Measurements from ENCODE around the gene GIMAP4. TPM values are rescaled to one million over a fixed set of nuclear protein-coding genes. Genes with fewer than 3 reads are reported as not detected.
A peak's percentile ranks its signal among the peaks of the same experiment; 100 is the strongest.
"Not testable (repeated sequence)": the region's sequence is repeated elsewhere in the genome, so short reads cannot be mapped to it uniquely, and the experiment has no call there.

Gene GIMAP4
- total RNA-seq, 2 experiments from 2014 or later = 20.7 to 23.6 TPM

- no peak overlapping the region for H3K4me3 ChIP-seq (ENCODE audit: low read length)
- peaks cover 41% of the 10 kb centered on the region for H3K36me3 Mint-ChIP-seq (ENCODE audit: low read depth)
- H3K9me3 Mint-ChIP-seq = peaks cover 6% of the 10 kb centered on the region
- intact Hi-C loops (cut with DNase I, micrococcal nuclease) = no loop called here
- H3K36me3 ChIP-seq (ENCODE audit: insufficient read depth, low read length) = no peaks in the 10 kb centered on the region
- peak overlapping the region; percentile 80 for H3K27ac Mint-ChIP-seq
- H3K27me3 ChIP-seq (ENCODE audit: control insufficient read depth in 1 of 2, insufficient read depth in 2 of 2, low read length in 2 of 2) = no peaks in the 10 kb centered on the region
- H3K27ac ChIP-seq (ENCODE audit: low read depth in 1 of 2, low read length in 2 of 2) = no peak overlapping the region
- H3K4me1 ChIP-seq (ENCODE audit: insufficient read depth, low read length) = peaks cover 26% of the 10 kb centered on the region
- H3K4me3 Mint-ChIP-seq = peak overlapping the region; percentile 4
- peaks cover 64% of the 10 kb centered on the region for H3K4me1 Mint-ChIP-seq (ENCODE audit: low read depth)
- ChIA-PET POLR2A (interaction anchor here (2.0 kb wide), 1 partner anchor 11 kb away, joined by 5 read pairs; no protein-coding TSS in a partner anchor), CTCF (no interaction called here)
- H3K9me3 ChIP-seq (ENCODE audit: control insufficient read depth in 1 of 2, insufficient read depth in 1 of 2, low read length in 2 of 2) = peaks cover 0 to 7% of the 10 kb centered on the region in 2 experiments
- TF ChIP-seq CTCF (IDR thresholded peaks at IDR 0.05) = no peak
- ATAC-seq (ENCODE audit: poor library complexity) (no peak), DNase-seq (no peak)
- no peaks in the 10 kb centered on the region for H3K27me3 Mint-ChIP-seq
Measured at GRCh38 chr7:150613880-150614279, 46.7 kb downstream of the GIMAP4 start.

GRCh38 chr7:150614426-150614825 is 47.2 kb downstream of the GIMAP4 start:
- CTCF ChIA-PET; ATAC-seq (ENCODE audit: poor library complexity): not testable (repeated sequence)

GRCh38 chr7:150615221-150615755 is 48.1 kb downstream of the GIMAP4 start:
- Mint-ChIP-seq H3K36me3 (ENCODE audit: low read depth) (peaks cover 40% of the 10 kb centered on the region), H3K27ac (peak overlapping the region; percentile 80), H3K4me1 (ENCODE audit: low read depth) (peaks cover 72% of the 10 kb centered on the region)
- H3K36me3 ChIP-seq (ENCODE audit: insufficient read depth, low read length); H3K27me3 Mint-ChIP-seq; intact Hi-C loops (cut with DNase I, micrococcal nuclease); H3K9me3 ChIP-seq (ENCODE audit: control insufficient read depth in 1 of 2, insufficient read depth in 1 of 2, low read length in 2 of 2); H3K9me3 Mint-ChIP-seq; H3K4me3 Mint-ChIP-seq; H3K27me3 ChIP-seq (ENCODE audit: control insufficient read depth in 1 of 2, insufficient read depth in 2 of 2, low read length in 2 of 2); DNase-seq; H3K27ac ChIP-seq (ENCODE audit: low read depth in 1 of 2, low read length in 2 of 2); ATAC-seq (ENCODE audit: poor library complexity); H3K4me3 ChIP-seq (ENCODE audit: low read length); CTCF ChIA-PET: not testable (repeated sequence)
- H3K4me1 ChIP-seq (ENCODE audit: insufficient read depth, low read length) = peaks cover 27% of the 10 kb centered on the region
- POLR2A ChIA-PET = interaction anchor here (0.9 to 1.3 kb wide), 4 partner anchors 10 to 53 kb away, joined by 3 to 4 read pairs (median 4); partner anchors contain the start of gene GIMAP4

More at GRCh38 chr7:150614426-150614825, 47.2 kb downstream of the GIMAP4 start:
- Mint-ChIP-seq H3K36me3 (ENCODE audit: low read depth) (peaks cover 41% of the 10 kb centered on the region), H3K4me1 (ENCODE audit: low read depth) (peaks cover 64% of the 10 kb centered on the region), H3K27ac (peak overlapping the region; percentile 80), H3K4me3 (peak overlapping the region; percentile 57)
- DNase-seq = peak in 1 of 14 experiments; percentile 55
- H3K4me3 ChIP-seq (ENCODE audit: low read length); intact Hi-C loops (cut with DNase I, micrococcal nuclease); H3K27me3 ChIP-seq (ENCODE audit: control insufficient read depth in 1 of 2, insufficient read depth in 2 of 2, low read length in 2 of 2); H3K27me3 Mint-ChIP-seq; H3K36me3 ChIP-seq (ENCODE audit: insufficient read depth, low read length); H3K9me3 ChIP-seq (ENCODE audit: control insufficient read depth in 1 of 2, insufficient read depth in 1 of 2, low read length in 2 of 2); H3K9me3 Mint-ChIP-seq: not testable (repeated sequence)
- Histone ChIP-seq H3K27ac (ENCODE audit: low read depth in 1 of 2, low read length in 2 of 2) (peak overlapping the region in 1 of 2 donors; percentile 40), H3K4me1 (ENCODE audit: insufficient read depth, low read length) (peaks cover 26% of the 10 kb centered on the region)
- POLR2A ChIA-PET = interaction anchor here (1.0 to 1.3 kb wide), 3 partner anchors 10 to 47 kb away, joined by 3 to 4 read pairs (median 3); partner anchors contain the start of gene GIMAP4

- intact Hi-C loops (cut with DNase I, micrococcal nuclease) = no loop called here
- Histone ChIP-seq H3K36me3 (ENCODE audit: insufficient read depth, low read length) (no peaks in the 10 kb centered on the region), H3K27me3 (ENCODE audit: control insufficient read depth in 1 of 2, insufficient read depth in 2 of 2, low read length in 2 of 2) (no peaks in the 10 kb centered on the region), H3K9me3 (ENCODE audit: control insufficient read depth in 1 of 2, insufficient read depth in 1 of 2, low read length in 2 of 2) (peaks cover 9 to 13% of the 10 kb centered on the region in 2 experiments), H3K4me3 (ENCODE audit: low read length) (no peak overlapping the region), H3K4me1 (ENCODE audit: insufficient read depth, low read length) (peaks cover 18% of the 10 kb centered on the region), H3K27ac (ENCODE audit: low read depth in 1 of 2, low read length in 2 of 2) (no peak overlapping the region)
- no peak for TF ChIP-seq CTCF (IDR thresholded peaks at IDR 0.05)
- Mint-ChIP-seq H3K27ac (peak overlapping the region; percentile 85), H3K4me1 (ENCODE audit: low read depth) (peaks cover 79% of the 10 kb centered on the region), H3K9me3 (peaks cover 3% of the 10 kb centered on the region), H3K36me3 (ENCODE audit: low read depth) (peaks cover 41% of the 10 kb centered on the region), H3K27me3 (no peaks in the 10 kb centered on the region), H3K4me3 (no peak overlapping the region)
- ChIA-PET POLR2A (interaction anchor here (0.9 to 2.6 kb wide), 5 partner anchors 12 to 171 kb away, joined by 3 to 8 read pairs (median 4); partner anchors contain the start of genes GIMAP1 and GIMAP6), CTCF (no interaction called here)
- DNase-seq = no peak
- no peak for ATAC-seq (ENCODE audit: poor library complexity)
Measured at GRCh38 chr7:150620061-150620460, 52.9 kb downstream of the GIMAP4 start.

Data from CD4-positive, alpha-beta T cell (primary cell).